Measurements from ENCODE around the gene BRWD1. TPM values are rescaled to one million over a fixed set of nuclear protein-coding genes. Genes with fewer than 3 reads are reported as not detected.

BRWD1 gene
- total RNA-seq, 1 donor: 54.0 TPM

- H3K4me3 ChIP-seq (ENCODE audit: low read depth, low read length): no peak overlapping the region
- no peak for TF ChIP-seq CTCF (IDR thresholded peaks at IDR 0.05; ENCODE audit: insufficient read depth, low read length)
- DNase-seq (ENCODE audit: low read depth): peak; percentile 49
These were observed 50.1 kb downstream of the BRWD1 start for GRCh38 chr21:39263372-39263771.

- no peak for TF ChIP-seq CTCF (IDR thresholded peaks at IDR 0.05; ENCODE audit: insufficient read depth, low read length)
These were observed 55.2 kb downstream of the BRWD1 start for GRCh38 chr21:39258207-39258606.

GRCh38 chr21:39251326-39251725 is 62.1 kb downstream of the BRWD1 start:
- H3K4me3 ChIP-seq (ENCODE audit: low read depth, low read length): no peak overlapping the region
- peak; percentile 9 for DNase-seq (ENCODE audit: low read depth)
- no peak for TF ChIP-seq CTCF (IDR thresholded peaks at IDR 0.05; ENCODE audit: insufficient read depth, low read length)

More at GRCh38 chr21:39258207-39258606, 55.2 kb downstream of the BRWD1 start:
- DNase-seq (ENCODE audit: low read depth): no peak
- no peak overlapping the region for H3K4me3 ChIP-seq (ENCODE audit: low read depth, low read length)

- DNase-seq (ENCODE audit: low read depth): no peak
- no peak for TF ChIP-seq CTCF (IDR thresholded peaks at IDR 0.05; ENCODE audit: insufficient read depth, low read length)
- H3K4me3 ChIP-seq (ENCODE audit: low read depth, low read length): no peak overlapping the region
These were observed 75.2 kb downstream of the BRWD1 start for GRCh38 chr21:39238275-39238674.

GRCh38 chr21:39232861-39233291 is 80.6 kb downstream of the BRWD1 start:
- TF ChIP-seq CTCF (IDR thresholded peaks at IDR 0.05; ENCODE audit: insufficient read depth, low read length): no peak
- H3K4me3 ChIP-seq (ENCODE audit: low read depth, low read length): no peak overlapping the region
- peak; percentile 10 for DNase-seq (ENCODE audit: low read depth)

GRCh38 chr21:39224930-39225329 is 88.5 kb downstream of the BRWD1 start:
- no peak overlapping the region for H3K4me3 ChIP-seq (ENCODE audit: low read depth, low read length)
- no peak for TF ChIP-seq CTCF (IDR thresholded peaks at IDR 0.05; ENCODE audit: insufficient read depth, low read length)
- no peak for DNase-seq (ENCODE audit: low read depth)

- no peak for DNase-seq (ENCODE audit: low read depth)
- no peak overlapping the region for H3K4me3 ChIP-seq (ENCODE audit: low read depth, low read length)
- no peak for TF ChIP-seq CTCF (IDR thresholded peaks at IDR 0.05; ENCODE audit: insufficient read depth, low read length)
These were observed 91.4 kb downstream of the BRWD1 start for GRCh38 chr21:39221997-39222486.

Measured in fibroblast of the aortic adventitia (primary cell).